GM12892 (cell line): ENCODE data around the gene TIPARP.

Experiments
- POLR2A ChIP-seq: IDR thresholded peaks from 2 replicates; pipeline ENCODE4 v1.6.1; 2011; ENCODE audit warnings: low read depth, low read length, control low read depth
- POLR2AphosphoS5 ChIP-seq: IDR thresholded peaks from 2 replicates; pipeline ENCODE4 v1.6.1; 2011; ENCODE audit warnings: low read depth, low read length, control low read depth

DNA sequence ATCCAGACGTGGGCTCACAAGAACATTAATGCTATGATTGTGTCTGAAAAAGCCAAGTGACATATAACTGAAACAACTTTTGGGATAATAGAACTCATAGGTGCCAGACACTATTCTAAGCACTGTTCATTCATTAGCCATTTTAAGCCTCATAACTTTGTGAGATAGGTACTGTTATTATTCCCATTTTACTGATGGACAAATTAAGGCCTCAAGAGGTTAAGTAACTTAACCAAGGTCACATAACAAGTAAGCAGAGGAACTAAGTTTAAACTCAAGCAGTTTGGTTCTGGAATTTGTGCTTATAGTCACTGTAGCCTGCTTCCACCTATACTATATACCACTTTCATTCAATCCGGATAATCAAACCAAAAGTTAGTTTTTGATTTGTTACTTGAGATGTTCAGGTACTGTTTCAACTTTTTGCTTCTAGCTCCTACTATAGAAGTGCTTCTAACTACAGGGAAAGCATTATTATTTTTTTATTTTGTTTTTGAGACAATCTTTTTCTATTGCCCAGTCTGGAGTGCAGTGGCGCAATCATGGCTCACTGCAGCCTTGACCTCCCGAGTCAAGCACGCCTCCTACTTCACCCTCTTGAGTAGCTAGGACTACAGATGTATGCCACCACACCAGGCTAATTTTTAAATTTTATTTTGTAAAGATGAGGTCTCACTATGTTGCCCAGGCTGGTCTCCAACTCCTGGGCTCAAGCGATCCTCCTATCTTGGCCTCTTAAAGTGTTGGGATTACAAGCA, 41.9 kb downstream of the TIPARP start:
- no peak for TF ChIP-seq POLR2A
- TF ChIP-seq POLR2AphosphoS5: no peak
